Measurements from ENCODE around the gene GSDME.

DNA sequence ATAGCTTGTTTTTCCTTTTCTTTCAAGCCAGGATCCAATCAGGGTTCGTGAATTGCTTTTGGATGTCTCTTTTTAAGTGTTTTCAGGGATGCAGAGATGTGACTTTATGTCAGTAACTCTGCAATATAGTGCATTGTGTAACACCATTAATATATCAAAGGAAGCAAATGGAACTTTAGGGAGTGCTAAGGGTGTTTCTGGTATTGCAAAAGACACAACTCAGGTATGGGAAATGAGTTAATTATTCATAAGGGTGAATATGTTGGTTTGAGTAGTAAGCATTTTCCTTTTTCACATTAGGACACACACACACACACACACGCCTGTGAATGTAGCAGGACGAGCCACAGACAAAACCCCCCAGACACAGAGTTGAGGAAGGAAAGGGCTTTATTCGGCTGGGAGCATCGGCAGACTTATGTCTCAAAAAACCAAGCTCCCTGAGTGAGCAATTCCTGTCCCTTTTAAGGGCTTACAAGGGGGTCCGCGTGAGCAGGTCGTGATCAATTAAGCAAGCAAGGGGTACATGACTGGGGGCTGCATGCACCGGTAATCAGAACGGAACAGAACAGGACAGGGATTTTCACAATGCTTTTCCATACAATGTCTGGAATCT lies 31.8 kb upstream of the GSDME start:
- TF ChIP-seq, protein P1, sequence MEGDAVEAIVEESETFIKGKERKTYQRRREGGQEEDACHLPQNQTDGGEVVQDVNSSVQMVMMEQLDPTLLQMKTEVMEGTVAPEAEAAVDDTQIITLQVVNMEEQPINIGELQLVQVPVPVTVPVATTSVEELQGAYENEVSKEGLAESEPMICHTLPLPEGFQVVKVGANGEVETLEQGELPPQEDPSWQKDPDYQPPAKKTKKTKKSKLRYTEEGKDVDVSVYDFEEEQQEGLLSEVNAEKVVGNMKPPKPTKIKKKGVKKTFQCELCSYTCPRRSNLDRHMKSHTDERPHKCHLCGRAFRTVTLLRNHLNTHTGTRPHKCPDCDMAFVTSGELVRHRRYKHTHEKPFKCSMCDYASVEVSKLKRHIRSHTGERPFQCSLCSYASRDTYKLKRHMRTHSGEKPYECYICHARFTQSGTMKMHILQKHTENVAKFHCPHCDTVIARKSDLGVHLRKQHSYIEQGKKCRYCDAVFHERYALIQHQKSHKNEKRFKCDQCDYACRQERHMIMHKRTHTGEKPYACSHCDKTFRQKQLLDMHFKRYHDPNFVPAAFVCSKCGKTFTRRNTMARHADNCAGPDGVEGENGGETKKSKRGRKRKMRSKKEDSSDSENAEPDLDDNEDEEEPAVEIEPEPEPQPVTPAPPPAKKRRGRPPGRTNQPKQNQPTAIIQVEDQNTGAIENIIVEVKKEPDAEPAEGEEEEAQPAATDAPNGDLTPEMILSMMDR (IDR thresholded peaks at IDR 0.05; ENCODE audit: low read depth, low read length, poor library complexity, severe bottlenecking), result no peak
- TF ChIP-seq EZH2phosphoT487 (IDR thresholded peaks at IDR 0.05; ENCODE audit: borderline replicate concordance, low read length), result no peak

Measured in DOHH2 (cell line).